NCI-H2196 (cell line): ENCODE measurements around the gene NACC1.
"Not testable (repeated sequence)": the region's sequence is repeated elsewhere in the genome, so short reads cannot be mapped to it uniquely, and the experiment has no call there.

Experiments
- DNase-seq: peaks from one replicate; lab custom pipeline; 2025; ENCODE audit not compliant: unreplicated experiment; lab: John Stamatoyannopoulos, UW

Gene NACC1

DNA sequence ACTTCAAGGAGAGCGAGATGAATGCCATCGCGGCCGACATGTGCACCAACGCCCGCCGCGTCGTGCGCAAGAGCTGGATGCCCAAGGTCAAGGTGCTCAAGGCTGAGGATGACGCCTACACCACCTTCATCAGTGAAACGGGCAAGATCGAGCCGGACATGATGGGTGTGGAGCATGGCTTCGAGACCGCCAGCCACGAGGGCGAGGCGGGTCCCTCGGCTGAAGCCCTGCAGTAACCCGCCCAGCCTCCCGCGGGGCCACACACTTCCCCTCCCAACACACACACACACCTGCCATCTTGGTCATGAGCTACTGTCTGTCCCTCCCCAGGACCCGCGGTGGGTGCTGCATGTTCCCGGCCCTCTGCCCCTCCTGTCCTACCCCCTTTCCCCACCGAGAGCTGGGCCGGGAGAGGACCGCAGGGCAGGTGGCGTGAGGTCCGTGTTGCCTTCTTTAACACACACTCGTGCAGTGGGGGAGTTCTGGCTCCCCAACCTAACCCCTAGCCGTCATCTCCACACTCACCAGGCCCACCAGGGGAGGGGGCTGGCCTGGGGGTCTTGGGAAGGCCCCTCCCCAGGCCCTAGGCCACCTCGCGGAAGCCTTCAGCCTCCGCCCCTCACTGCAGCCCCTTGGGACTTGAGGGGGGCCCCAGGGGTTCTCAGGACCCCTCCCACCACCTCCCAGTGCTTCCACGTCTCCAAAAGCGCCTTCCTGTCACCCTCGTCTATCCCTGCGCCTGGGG, 20.3 kb downstream of the NACC1 start:
- no peak for DNase-seq

DNA sequence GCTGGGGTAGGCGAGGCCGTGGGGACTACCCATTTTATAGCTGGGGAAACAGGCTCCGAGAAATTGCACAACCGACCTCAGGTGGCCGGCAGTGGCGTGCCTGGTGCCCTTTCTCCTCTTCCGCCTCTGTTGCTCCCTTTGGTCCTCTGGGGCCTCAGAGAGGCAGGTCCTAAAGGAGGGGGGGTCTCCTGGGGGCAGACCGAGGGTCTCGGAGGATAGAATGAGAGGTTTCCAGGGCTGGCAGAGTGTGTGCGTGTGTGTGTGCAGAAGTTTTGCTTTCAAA, 20.8 kb downstream of the NACC1 start:
- DNase-seq: no peak

DNA sequence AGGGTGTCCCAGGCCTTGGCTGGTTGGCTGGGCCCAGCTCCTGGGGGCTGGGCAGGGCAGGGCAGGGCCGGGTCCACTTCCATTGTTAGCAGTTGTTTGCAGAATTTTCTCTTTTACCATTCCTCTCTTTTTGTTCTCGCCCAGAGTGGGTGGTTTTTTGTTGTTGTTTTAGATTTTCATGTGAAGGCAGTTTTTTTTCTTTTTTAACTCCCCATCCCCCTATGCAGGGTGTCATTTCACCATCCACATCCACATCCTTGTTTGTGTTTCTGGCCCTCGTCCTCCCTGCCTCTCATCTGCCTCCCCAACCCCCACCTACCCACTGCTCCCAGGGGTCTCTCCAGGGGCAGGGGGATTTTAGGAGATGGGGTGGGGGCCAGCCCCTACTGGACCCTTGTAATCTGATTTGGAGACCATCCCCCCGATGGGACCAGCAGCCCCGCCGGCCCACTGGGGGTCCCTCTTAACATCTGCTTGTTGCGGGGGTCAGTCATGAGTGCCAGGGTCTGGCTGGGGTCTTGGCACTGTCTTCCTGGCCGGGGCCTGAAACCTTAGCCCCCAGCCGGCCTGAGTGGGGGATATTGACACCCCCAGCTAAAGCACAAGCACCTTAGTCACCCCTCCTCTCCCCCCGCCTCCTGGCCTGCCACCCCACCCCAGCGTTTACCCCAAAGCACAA, 21.7 kb downstream of the NACC1 start:
- no peak for DNase-seq

DNA sequence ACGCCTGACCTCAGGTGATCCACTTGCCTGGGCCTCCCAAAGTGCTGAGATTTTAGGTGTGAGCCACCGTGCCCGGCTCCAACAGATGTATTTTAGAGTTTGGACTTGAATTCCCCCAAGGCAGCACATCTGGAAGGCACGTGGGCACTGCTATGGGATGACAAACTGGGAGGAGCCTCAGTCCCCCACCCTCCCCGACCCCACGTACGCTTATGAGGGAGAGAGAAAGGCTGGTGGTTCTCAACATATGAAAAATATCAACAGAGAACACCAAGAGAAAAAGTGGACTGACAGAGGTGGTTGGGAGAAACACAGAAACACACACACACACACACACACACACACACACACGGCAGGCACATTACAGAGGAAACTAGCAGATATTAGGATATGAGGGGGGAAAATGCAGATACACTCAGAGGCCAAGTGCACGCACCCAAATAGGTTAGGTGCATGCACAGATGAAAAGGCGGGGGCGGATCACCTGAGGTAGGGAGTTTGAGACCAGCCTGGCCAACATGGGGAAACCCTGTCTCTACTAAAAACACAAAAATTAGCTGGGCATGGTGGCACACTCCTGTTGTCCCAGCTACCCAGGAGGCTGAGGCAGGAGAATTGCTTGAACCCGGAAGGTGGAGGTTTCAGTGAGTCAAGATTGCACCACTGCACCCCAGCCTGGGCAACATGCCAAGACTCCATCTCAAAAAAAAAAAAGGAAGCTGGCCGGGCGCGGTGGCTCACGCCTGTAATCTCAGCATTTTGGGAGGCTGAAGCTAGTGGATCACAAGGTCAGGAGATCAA, 28.9 kb downstream of the NACC1 start:
- DNase-seq: no peak

DNA sequence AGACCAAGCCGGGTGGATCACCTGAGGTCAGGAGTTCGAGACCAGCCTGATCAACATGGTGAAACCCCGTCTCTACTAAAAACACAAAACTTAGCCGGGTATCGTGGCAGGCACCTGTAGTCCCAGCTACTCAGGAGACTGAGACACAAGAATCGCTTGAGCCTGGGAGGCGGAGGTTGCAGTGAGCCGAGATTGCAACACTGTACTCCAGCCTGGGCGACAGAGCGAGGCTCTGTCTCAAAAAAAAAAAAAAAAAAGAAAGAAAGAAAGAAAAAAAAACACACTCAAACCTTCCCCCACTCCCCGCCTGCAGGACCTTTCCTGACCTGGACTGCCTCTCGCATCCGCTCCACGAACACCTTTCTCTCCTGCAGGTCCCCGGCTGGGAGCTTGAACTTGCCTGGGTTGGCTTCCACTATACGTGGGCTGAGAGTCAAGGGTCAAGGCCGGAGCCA, 31.1 kb downstream of the NACC1 start:
- not testable (repeated sequence) for DNase-seq

DNA sequence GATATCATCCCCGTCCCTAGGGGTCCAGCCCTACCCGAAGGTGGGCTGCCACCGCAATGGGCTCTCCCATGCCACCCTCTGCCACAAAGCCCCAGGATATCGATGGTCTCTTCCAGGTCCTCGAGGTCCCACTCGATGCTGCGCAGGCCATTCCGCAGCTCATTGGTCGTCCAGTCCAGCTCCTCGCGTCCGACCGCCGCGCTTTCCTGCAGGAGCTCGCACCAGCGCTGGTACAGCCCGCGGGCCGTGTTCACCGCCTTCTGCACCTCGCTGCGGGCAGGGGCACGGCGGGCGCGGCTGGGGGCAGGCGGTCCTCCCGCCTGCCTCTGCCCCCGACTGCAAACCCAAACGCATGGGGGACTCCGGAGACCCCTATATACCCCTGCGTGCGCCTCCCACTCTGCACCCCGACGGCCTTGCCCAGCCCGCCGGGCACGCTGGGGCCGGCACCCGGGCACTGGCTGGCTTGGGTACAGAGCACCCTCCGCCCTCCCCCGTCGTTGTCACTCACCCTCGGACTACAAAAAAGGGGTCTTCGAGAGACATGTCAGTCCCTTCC, 31.6 kb downstream of the NACC1 start:
- DNase-seq: peak; percentile 23

DNA sequence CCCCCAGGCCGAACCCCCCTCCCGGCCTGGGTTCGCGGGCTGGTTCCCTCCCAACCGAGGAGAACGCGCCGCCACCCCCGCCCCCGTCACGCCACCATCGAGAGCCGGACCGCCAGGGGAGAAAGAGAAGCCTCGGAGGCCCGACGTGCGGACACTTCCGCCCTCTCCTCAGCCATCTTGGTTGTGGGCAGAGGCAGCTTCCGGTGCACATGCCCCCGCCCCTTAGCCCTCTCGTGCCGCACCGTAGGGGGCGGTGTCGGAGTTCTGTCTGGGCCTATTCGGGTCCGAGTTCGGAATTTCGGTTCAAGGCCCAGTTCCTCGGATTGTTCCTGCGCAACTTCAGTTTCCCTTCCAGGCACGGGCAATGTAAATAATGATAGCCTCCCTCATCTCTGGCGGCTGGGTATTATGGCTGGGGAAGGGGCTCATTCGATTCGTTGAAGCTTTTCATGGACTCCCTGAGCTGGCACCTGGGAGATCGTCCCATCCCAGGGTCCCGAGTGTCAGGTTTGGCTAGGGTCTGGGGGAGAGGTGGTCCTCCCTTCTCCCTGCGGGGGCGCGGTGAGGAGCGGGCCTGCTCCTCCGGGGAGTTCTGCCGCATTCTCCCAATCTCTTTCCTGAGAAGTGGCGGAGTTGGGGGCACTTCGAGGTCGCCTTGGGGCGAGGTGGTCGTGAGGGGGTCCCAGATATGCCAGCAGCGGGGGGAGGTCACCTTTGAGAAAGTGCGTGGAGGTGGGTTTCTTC, 32.3 kb downstream of the NACC1 start, which contains the start of the genes IER2 and STX10:
Gene IER2, plus strand, starts transcription at position 225 of the 744 bp plus-strand sequence. CDS start 2,776 bp downstream, outside the sequence.
Gene STX10, minus strand, starts transcription at position 189 of the 744 bp plus-strand sequence. CDS start 202 bp downstream, outside the sequence.
- DNase-seq: peak; percentile 92

DNA sequence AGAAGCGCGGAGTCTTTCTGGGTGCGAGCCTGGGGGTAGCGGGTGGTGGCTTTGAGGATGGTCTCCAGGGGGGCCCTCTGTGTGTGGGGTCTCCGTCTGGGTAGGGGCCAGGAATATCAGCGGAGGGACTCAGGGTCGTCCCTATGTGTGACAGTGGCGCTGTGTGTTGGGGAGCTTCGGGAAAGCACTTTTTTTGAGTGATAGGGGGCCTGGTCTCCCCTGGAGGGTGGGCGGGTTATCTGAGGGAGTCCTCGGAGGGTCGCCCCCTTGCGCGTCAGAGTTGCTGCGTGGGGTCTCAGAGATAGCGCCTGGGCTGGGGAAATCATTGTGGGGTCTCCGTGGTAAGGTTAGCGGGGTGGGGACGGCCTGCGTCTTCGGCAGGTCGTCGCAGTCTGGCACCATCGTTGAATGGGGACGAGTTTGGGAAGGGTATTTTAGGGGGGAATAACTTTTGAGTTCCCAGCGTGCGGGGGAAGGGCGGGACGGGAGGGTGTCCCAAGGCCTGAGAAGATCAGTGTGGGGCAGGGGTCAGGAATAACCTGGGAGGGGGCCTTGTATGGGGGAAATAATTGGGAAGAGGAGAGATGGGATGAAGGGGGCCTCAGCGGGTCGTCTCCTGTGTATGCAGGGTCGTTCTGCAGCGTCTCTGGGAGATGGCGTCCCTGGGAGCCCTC, 33.0 kb downstream of the NACC1 start:
- DNase-seq: no peak

DNA sequence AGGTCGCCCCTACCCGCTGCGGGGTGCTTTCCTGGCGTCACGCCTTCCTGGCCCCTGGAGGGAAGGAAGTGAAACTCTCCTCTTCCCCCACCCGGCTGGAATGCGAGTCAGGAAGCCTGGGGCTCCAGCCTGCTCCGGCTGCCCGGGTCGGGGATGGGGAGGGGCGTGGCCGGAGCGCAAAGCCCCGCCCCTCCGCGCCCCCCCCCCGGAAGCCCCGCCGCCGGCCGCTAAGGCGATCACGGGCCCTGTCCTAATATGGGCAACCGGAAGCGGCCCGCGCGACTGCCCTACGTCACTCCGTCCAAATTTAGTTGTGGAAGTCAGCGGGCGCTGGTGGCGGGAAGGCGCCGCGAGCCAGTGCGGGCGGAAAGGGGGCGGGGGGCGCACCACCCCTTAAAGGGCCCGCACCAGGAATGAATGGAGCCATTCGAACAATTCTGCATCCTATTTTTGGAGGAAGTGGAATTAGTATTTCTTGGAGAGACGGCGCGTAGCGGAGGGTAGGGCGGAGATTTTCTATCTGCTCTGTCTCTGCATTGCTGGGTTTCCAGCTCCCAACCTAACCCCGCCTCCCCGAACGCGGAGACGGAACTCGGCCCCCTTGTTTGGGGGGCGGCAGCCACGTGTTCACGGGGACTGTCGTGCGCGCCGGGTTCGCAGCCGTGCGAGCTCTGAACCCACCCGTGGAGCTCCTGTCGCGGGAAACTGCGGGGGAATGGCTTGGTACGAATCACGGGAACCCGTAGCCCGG, 33.7 kb downstream of the NACC1 start:
- peak; percentile 96 for DNase-seq

DNA sequence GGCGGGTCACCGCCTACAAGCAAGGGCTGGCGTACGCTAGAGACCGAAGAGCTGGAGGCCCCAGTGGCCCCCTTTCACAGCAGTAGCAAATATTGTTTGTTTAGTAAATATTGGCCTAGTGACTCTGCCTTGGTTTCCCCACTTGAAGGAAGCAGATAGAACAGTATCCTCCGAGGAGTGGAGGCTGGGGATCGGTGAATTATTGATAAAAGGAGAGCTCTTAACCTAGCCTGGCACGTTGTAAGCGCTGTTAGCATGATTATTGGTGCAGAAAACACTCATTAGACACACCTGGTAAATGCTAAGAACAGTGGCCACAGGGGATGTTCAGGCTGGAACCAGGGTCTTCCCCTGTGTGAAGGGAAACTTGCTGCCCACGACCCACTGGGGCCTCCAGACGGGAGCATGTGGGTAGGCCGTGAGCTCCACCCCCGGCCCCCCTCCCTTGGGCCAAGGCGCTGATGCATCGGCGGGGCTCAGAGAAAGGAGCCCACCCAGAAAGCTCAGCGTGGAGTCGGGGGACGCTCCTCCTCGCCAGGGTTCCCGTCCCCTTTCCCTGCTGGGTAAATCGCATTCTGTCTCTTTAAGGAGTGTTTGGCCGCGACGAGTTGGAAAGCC, 34.4 kb downstream of the NACC1 start:
- no peak for DNase-seq

DNA sequence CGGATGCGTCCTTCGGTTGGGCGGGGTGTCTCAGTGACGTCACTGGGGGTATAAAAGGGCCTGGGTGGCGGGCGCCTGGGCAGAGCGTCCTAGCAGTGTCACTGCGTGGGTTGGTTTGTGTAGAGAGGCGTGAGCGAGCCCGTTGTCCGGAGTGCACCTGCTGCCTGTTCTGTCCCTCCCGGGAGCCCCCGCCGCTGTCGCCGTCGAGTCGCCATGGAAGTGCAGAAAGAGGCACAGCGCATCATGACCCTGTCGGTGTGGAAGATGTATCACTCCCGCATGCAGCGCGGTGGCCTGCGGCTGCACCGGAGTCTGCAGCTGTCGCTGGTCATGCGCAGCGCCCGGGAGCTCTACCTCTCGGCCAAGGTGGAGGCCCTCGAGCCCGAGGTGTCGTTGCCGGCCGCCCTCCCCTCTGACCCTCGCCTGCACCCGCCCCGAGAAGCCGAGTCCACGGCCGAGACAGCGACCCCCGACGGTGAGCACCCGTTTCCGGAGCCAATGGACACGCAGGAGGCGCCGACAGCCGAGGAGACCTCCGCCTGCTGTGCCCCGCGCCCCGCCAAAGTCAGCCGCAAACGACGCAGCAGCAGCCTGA, 35.0 kb downstream of the NACC1 start:
- peak; percentile 96 for DNase-seq

DNA sequence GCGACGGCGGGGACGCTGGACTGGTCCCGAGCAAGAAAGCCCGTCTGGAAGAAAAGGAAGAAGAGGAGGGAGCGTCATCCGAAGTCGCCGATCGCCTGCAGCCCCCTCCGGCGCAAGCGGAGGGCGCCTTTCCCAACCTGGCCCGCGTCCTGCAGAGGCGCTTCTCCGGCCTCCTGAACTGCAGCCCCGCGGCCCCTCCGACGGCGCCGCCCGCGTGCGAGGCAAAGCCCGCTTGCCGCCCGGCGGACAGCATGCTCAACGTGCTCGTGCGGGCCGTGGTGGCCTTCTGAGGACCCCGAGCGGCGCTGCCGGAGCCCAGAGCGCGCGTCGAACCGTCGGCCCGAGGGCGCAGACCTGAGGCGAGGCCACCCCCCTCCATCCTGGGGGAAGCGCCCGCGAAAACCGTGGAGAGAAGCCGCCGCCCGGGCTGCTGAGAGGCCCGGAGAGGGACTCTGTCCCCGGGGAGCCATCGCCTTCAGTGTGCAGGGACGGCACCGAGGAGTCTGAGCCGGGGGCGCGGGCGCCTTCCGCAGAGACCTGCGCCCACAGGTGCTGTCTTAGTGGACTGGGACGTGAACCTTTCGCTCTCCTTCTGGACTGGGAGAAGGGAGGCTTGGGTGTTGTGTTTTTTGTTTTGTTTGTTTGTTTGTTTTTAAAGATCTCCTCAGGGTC, 35.6 kb downstream of the NACC1 start:
- DNase-seq: peak; percentile 31

DNA sequence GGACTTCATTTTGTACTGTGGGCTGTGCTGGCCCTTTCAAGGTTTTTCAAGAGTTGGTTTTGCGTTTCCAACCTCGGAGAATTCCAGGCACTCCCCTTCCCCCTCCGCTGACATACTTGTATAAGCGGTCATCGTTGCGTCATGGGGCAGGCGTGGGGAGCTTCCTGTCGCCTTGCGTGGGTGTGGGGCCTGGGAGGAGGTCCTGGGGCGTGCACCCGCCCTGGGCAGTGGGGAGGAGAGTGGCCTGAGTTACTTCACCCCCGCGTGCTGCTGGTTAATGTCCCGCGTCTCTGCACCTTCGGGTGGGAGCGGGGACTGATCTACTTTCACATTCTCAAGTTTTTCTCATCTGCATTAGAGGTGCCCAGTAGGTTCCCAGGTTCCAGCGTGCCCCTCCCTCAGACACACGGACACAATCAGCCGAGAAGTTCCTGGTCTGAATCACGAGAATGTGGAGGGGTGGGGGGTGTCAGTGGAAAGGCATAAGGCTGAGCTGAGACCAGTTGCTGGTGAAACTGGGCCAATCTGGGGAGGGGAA, 36.2 kb downstream of the NACC1 start:
- peak; percentile 32 for DNase-seq

DNA sequence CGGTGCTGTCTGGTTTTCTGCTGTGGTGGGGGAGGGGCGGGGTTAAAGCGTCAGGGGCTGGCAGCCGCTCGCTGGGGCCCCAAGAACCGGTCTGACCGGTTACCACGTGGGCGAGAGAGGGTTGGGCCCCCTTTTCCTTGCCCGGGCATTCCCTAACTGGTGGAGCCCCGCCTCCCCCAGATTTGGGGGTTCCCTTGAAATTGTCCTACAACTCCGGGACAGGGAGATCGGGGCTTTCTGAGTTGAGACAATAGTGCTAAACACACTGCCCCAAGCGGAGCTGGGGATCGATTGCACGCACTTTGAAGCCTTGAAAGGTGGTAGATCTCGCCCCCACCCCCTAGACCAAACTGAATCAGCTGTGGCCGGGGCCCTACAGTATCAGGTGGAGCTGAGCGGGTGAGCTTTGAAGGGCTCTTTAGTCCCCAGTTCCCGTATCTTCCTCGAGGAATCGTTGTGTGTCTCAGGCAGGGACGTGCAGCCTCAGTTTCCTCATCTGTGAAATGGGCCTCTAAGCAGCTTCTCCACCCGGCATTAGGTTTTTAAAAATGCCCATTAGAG, 36.9 kb downstream of the NACC1 start:
- DNase-seq: peak; percentile 78

DNA sequence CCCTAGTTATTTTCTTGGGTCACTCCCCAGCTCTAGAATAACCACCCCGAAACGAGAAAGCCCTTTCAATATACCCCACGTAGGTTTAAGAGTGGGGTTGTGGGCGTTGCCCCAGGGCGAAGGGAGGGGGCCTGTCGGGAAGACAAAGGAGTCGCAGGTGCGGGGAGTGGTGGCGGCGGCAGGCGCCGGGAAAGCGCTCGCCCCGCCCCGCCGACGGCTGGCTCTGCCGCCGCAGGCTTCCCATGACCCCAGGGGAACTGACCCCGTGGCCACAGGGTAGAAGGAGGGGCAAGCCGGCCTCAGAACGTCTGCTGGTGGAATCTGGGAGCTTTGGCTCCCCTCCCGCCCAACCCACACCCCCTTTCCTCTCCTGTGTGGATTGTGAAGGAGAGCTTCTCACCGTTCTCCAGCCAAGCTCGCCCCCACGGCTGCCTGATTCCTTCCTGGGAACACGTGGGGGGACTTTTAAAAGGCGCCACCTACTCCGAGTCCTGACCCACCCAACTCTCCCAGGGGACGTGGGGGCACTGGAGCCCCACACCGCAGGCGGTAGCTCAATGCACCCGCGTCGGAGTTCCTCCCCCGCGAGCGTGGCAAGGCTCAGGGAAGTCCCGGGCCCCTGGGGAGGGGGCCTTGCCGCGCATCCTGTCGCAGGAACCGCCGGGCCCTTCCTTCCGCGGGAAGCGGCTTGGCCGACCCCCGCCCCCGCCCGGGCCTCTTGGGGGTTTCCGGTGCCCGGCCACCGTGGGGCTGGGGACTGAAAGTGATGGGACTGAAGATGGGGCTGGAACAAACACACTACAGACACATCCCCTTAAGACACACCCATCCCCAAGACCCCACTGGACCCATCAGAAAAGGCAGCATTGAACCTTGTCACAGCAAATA, 37.7 kb downstream of the NACC1 start:
- no peak for DNase-seq

DNA sequence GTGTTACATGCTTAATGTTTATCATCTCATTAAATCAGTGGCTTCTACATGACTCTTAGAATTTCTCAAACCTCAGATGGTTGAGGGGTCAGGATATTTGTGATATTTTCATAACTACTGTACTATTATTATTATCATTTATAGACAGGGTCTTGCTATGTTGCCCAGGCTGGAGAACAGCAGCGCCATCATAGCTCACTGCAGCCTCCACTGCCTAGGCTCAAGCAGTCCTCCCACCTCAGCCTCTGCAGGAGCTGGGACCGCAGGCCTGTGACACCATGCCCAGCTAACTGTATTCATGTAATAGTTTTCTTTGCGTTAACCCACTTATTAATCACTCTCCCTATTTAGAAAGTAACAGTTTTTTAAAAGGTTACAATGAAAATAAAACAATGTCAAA, 41.6 kb downstream of the NACC1 start:
- DNase-seq: no peak
